HG03432 (cell line): Measurements from ENCODE around the gene FAM20A.
A peak's percentile ranks its signal among the peaks of the same experiment; 100 is the strongest.
"Not testable (repeated sequence)": the region's sequence is repeated elsewhere in the genome, so short reads cannot be mapped to it uniquely, and the experiment has no call there.

ENCODE experiments used
- ATAC-seq: cut with Tn5 transposase; IDR thresholded peaks from one replicate; pipeline ENCODE4 v1.9.1; 2021; ENCODE audit warnings: mild to moderate bottlenecking, moderate library complexity; ENCODE audit not compliant: unreplicated experiment

Gene FAM20A

GRCh38 chr17:68533887-68534694 is 67.1 kb downstream of the FAM20A start:
- ATAC-seq: no peak

- ATAC-seq: no peak
Measured at GRCh38 chr17:68532826-68533225, 68.3 kb downstream of the FAM20A start.

GRCh38 chr17:68531252-68531651 is 69.9 kb downstream of the FAM20A start:
- no peak for ATAC-seq

GRCh38 chr17:68527314-68527713 is 73.9 kb downstream of the FAM20A start:
- ATAC-seq: no peak

GRCh38 chr17:68526548-68526947 is 74.6 kb downstream of the FAM20A start:
- no peak for ATAC-seq

GRCh38 chr17:68522266-68522665 is 78.9 kb downstream of the FAM20A start:
- ATAC-seq: no peak

GRCh38 chr17:68519911-68520310 is 81.3 kb downstream of the FAM20A start:
- no peak for ATAC-seq

GRCh38 chr17:68519051-68519450 is 82.1 kb downstream of the FAM20A start:
- not testable (repeated sequence) for ATAC-seq

- no peak for ATAC-seq
Measured at GRCh38 chr17:68518063-68518815, 82.9 kb downstream of the FAM20A start.

GRCh38 chr17:68517605-68518004 is 83.6 kb downstream of the FAM20A start:
- ATAC-seq: not testable (repeated sequence)

- no peak for ATAC-seq
Measured at GRCh38 chr17:68516732-68517131, 84.4 kb downstream of the FAM20A start.

- no peak for ATAC-seq
Measured at GRCh38 chr17:68514831-68515635, 86.1 kb downstream of the FAM20A start.

GRCh38 chr17:68513932-68514331 is 87.2 kb downstream of the FAM20A start:
- no peak for ATAC-seq

GRCh38 chr17:68512960-68513474 is 88.2 kb downstream of the FAM20A start:
- no peak for ATAC-seq

GRCh38 chr17:68512247-68512959 is 88.8 kb downstream of the FAM20A start, which contains the start of gene PRKAR1A:
Gene PRKAR1A, plus strand, starts transcription at chr17:68512430. Its CDS starts 2,970 bp downstream, at chr17:68515400.
- ATAC-seq: peak; percentile 91

- ATAC-seq: peak; percentile 55
Measured at GRCh38 chr17:68511671-68512246, 89.4 kb downstream of the FAM20A start.

GRCh38 chr17:68511254-68511670 is 89.9 kb downstream of the FAM20A start:
- no peak for ATAC-seq

- no peak for ATAC-seq
Measured at GRCh38 chr17:68509141-68510057, 91.8 kb downstream of the FAM20A start.

- ATAC-seq: no peak
Measured at GRCh38 chr17:68507576-68507975, 93.6 kb downstream of the FAM20A start.
